Fibroblast of lung (primary cell): Measurements from ENCODE around the gene PDGFA.

Source experiments
- CTCF ChIP-seq, 2 donors: IDR thresholded peaks in 1 of 2; conservative IDR thresholded peaks in 1 of 2; 1 replicate in 1 of 2; 2 replicates in 1 of 2; pipeline ENCODE4 v1.5.1; 2011 to 2012; ENCODE audit warnings: low read length in 2 of 2, control low read depth in 1 of 2, inconsistent platforms in 1 of 2, low read depth in 1 of 2, mild to moderate bottlenecking in 1 of 2
- EZH2 ChIP-seq: IDR thresholded peaks from 2 replicates; pipeline ENCODE4 v1.5.1; 2012; ENCODE audit warnings: low read length, control low read depth, mild to moderate bottlenecking; ENCODE audit errors: missing control alignments

GRCh38 chr7:459584-460373 is 59.9 kb downstream of the PDGFA start:
- TF ChIP-seq CTCF (conservative IDR thresholded peaks at IDR 0.05 in 1 of 2, IDR thresholded peaks at IDR 0.05 in 1 of 2; ENCODE audit: low read depth in 1 of 2, low read length in 2 of 2) (no peak), EZH2 (no peak)
